ENCODE measurements around the gene PAPOLA. TPM values are rescaled to one million over a fixed set of nuclear protein-coding genes. Genes with fewer than 3 reads are reported as not detected.

Gene PAPOLA
- total RNA-seq, 2 donors from 2014 or later: 167 to 216 TPM

DNA sequence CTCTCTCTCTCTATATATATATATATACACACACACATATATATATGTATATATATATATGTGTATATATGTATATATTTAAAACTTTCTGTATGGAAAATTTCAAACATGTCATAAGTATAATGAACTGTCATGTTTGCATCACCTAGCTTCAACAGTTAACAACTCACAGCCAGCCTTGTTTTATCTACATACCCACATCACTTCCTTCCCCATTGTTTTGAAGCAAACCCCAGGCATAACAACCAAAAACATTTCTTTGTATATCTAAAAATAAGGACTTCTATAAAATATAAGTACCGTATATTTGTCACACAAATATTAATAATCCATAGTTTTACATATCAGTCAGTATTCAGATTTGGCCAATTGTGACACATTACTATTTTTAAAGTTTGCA lies 57.4 kb downstream of the PAPOLA start:
- no peaks in the 10 kb centered on the region for H3K4me1 Mint-ChIP-seq (ENCODE audit: low read depth in 2 of 2)
- DNase-seq (ENCODE audit: low spot score) (no peak), ATAC-seq (no peak)
- H3K36me3 Mint-ChIP-seq: peaks cover 28% of the 10 kb centered on the region
- no peak overlapping the region for H3K27ac Mint-ChIP-seq
- no peaks in the 10 kb centered on the region for H3K9me3 Mint-ChIP-seq
- no peaks in the 10 kb centered on the region for H3K27me3 Mint-ChIP-seq
- H3K4me3 Mint-ChIP-seq: no peak overlapping the region

DNA sequence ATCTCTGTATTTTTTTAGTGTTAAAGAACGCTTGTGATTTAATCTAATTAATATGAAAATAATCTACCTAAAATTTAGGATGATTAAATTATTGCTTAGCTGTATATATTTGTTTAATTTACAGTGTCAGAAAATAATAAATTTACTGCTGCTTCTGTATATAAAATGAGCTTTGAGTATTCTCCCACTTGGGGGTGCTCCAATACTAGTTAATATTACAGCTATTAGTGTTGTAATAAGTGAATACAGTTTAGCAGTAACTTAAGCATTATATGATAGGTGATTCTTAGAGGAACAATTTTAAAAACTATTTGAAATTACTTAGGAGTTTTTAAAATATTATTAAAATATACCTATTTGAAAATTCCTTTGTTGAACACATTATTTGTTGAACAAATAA lies 62.2 kb downstream of the PAPOLA start:
- DNase-seq (ENCODE audit: low spot score) (no peak), ATAC-seq (no peak)
- Mint-ChIP-seq H3K4me3 (no peak overlapping the region), H3K27me3 (no peaks in the 10 kb centered on the region), H3K27ac (no peak overlapping the region), H3K4me1 (ENCODE audit: low read depth in 2 of 2) (peaks cover 0 to 3% of the 10 kb centered on the region in 2 donors), H3K9me3 (no peaks in the 10 kb centered on the region), H3K36me3 (peaks cover 26% of the 10 kb centered on the region)

DNA sequence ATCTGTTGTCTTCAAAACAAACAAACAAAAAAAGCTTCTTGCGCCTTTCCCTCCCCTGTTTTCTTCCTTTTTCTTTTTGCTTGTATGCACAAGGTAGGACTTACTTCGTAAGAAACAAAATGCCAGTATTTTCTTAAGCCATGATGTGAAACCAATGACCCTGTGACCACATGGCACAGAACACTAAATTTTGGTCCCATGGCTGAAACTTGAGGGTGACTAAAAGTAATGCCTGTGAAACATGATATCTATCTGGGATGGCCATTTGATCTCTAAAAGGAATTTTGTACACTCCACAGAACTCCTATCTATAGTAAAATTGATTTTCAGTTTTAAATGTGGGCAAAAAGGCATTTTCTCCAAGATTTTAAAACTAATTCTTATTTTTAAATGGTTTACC lies 63.6 kb downstream of the PAPOLA start:
- no peak overlapping the region for H3K27ac Mint-ChIP-seq

DNA sequence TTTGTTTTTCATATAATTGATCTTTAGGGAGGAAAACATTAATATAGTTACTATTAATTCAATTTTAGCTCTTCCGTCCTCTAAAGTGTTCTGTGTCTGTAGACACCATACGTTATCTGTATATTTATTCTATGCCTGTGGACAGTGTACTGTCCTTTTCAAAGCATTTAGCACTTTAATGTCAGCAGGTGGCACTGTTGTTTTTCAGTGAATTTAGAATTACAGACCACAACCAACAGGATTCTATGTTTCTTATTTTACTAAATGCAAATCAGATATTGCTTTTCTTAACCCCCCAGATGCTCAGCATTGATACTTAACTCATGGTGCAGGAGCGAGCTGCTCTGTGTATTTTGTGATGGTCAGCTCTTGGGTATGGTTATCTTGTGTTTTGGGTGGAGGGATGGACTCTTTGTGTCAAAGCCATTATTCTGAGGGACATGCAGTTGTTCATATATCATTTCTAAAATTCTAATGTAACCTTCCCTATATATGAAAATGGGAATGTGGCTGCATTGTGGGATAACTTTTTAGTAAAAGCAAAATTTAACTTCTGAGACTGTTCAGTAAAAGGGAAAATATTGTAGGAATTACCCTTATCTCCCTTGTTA lies 65.2 kb downstream of the PAPOLA start:
- ATAC-seq: no peak
- Mint-ChIP-seq H3K4me3 (no peak overlapping the region), H3K27ac (peak overlapping the region in 1 of 2 donors; percentile 63), H3K9me3 (no peaks in the 10 kb centered on the region), H3K36me3 (peaks cover 20% of the 10 kb centered on the region), H3K27me3 (no peaks in the 10 kb centered on the region), H3K4me1 (ENCODE audit: low read depth in 2 of 2) (peaks cover 0 to 3% of the 10 kb centered on the region in 2 donors)
- no peak for DNase-seq (ENCODE audit: low spot score)

More for the DNA sequence above, 63.6 kb downstream of the PAPOLA start:
- no peak for DNase-seq (ENCODE audit: low spot score)
- H3K4me3 Mint-ChIP-seq: no peak overlapping the region
- peaks cover 25% of the 10 kb centered on the region for H3K36me3 Mint-ChIP-seq
- peaks cover 0 to 3% of the 10 kb centered on the region in 2 donors for H3K4me1 Mint-ChIP-seq (ENCODE audit: low read depth in 2 of 2)
- H3K9me3 Mint-ChIP-seq: no peaks in the 10 kb centered on the region
- H3K27me3 Mint-ChIP-seq: no peaks in the 10 kb centered on the region
- no peak for ATAC-seq

DNA sequence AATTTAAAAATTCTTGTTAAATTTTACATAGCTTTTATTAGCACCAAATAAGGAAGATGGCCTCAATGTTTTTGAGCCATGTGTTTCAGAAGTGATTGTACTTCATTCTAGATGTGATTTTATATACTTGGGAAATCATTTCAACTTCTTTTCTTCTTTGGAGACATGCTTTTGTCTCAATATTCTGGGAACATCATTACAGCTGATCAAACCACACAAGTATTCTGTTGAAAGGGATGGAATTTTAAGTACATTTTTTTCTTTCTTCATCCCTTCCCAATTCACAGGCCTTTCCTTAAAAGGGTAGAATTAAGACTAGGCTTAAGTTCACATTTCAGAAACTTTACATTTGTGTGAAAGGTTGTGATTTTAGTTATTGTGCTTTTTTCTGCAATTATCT lies 66.4 kb downstream of the PAPOLA start:
- no peaks in the 10 kb centered on the region for H3K27me3 Mint-ChIP-seq
- no peak overlapping the region for H3K4me3 Mint-ChIP-seq
- no peak overlapping the region for H3K27ac Mint-ChIP-seq
- ATAC-seq: no peak
- H3K9me3 Mint-ChIP-seq: no peaks in the 10 kb centered on the region
- H3K36me3 Mint-ChIP-seq: peaks cover 15% of the 10 kb centered on the region
- no peak for DNase-seq (ENCODE audit: low spot score)
- H3K4me1 Mint-ChIP-seq (ENCODE audit: low read depth in 2 of 2): peaks cover 0 to 3% of the 10 kb centered on the region in 2 donors

DNA sequence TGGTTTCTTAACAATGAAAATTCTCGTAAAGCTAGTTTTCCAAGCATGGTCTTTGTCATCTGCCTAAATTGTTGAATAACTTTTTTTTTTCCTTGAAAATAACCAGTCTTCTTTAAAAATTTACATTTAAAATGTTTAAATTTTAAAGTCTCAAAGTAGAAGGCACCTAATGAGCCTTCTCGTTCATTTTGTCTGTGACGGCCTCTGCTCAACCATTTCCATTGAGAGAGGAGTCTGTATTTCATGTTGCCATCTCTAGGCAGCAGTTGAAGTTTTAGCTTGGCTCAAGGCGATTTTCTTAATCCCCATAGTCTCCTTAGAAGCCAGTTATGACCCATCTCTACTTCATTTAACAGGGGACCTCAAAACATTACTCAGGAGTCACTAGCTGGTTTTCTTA lies 69.1 kb downstream of the PAPOLA start:
- Mint-ChIP-seq H3K27ac (no peak overlapping the region), H3K4me3 (no peak overlapping the region), H3K4me1 (ENCODE audit: low read depth in 2 of 2) (peaks cover 5 to 7% of the 10 kb centered on the region in 2 donors), H3K36me3 (peaks cover 8% of the 10 kb centered on the region), H3K27me3 (no peaks in the 10 kb centered on the region), H3K9me3 (no peaks in the 10 kb centered on the region)
- DNase-seq (ENCODE audit: low spot score) (no peak), ATAC-seq (no peak)

DNA sequence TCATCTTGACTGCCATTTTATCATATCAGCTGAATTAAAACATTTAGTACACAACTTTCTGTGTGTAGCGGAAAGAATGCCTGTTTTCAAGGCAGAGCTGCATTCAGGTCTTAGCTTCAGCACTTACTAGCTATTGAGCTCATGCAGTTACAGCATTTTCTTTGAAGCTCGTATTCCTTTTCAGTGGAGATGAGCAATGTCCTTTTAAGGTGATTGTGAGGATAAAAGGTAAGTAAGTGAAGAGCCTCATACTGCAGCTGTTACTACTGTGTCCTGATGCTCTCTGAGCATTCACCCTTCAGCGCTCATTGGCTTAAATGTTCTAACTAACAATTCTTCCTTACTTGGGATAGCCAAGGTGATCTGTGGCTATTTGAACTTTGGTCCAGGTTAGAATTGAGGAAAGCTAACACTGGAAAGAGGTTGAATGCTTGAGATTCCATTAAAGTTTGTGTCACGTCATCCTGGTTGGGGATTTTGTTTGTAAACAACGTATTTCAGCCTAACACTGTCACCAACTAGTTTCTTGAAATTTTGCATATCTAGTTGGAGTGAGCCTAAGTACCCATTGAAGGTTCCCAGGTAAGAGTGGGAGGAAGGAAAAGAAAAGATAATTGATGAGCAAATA lies 71.4 kb downstream of the PAPOLA start:
- Mint-ChIP-seq H3K27me3 (no peaks in the 10 kb centered on the region), H3K36me3 (no peaks in the 10 kb centered on the region), H3K4me3 (no peak overlapping the region), H3K9me3 (no peaks in the 10 kb centered on the region), H3K4me1 (ENCODE audit: low read depth in 2 of 2) (peaks cover 13 to 14% of the 10 kb centered on the region in 2 donors), H3K27ac (no peak overlapping the region)
- ATAC-seq: no peak
- DNase-seq (ENCODE audit: low spot score): no peak

DNA sequence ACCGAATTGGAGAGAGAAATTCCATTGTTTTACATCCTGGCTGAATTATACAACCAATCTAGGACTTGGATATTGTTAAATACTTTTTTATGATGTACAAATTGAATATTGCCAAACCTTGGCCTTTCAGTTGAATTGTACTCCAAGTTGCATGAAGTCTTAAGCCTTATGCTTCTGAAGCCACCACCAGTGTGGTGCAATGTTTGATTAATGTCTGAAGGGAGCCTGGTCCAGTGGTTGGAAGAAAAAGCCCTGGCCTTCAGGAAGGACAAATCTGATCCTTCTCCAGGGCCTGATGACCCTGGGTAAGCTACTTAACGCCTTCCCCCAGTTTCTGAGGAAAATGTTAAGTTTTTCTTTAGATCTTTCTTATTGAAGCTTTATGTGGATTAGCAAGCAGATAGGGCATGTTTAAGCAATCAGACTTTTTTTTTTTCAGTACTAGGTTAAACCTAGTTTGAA lies 72.0 kb downstream of the PAPOLA start:
- H3K4me1 Mint-ChIP-seq (ENCODE audit: low read depth in 2 of 2): peaks cover 13 to 17% of the 10 kb centered on the region in 2 donors
- H3K36me3 Mint-ChIP-seq: no peaks in the 10 kb centered on the region
- no peaks in the 10 kb centered on the region for H3K9me3 Mint-ChIP-seq
- no peak for DNase-seq (ENCODE audit: low spot score)
- H3K27me3 Mint-ChIP-seq: no peaks in the 10 kb centered on the region
- ATAC-seq: no peak
- H3K27ac Mint-ChIP-seq: no peak overlapping the region
- H3K4me3 Mint-ChIP-seq: no peak overlapping the region

DNA sequence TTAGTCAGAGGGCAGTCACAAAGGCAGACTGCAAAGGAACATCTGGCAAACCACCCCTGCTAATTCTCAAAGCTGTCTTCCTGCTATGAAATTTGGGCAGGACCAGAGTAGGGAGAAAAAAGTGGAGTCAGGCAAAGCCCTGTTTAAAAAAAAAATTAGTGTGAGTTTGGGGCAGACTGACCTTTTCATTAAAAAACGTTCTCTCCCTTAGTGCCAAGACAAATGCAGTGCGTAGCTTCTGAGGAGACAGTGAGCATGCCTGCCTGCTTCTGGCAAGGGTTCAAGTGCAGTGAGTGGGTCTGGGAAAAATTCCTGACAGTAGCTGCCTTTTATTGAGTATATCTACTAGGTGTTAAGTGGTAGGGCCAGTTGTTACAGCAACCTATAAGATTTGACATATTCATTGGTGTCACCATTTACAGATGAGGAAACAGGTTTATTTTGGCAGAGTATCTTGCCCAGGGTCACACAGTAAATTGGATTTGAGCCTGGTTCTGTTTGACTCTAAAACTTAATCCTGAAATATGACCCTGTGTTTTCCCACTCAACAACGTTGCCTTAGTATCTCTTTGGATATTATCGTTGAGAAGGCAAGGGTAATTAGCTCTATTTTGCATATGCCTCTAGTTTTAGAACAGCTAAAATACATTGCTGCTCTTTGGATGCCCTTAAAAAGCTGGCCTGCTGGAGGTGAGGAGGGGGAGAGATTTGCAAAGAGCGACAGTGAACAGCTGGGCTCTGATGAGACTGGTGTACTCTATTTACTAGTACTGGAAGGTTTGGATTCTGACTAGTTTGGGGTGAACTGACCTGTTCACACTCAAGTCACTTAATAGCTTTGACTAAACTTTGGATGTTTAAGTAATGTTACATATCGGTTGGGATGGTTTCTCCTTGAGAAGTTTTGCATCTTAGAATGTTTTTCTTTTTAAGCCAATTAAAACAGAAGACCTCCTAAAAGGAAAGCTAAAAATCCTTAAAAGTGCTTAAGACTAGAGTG lies 72.8 kb downstream of the PAPOLA start:
- H3K4me3 Mint-ChIP-seq: no peak overlapping the region
- H3K27me3 Mint-ChIP-seq: no peaks in the 10 kb centered on the region
- no peaks in the 10 kb centered on the region for H3K36me3 Mint-ChIP-seq
- peaks cover 13 to 17% of the 10 kb centered on the region in 2 donors for H3K4me1 Mint-ChIP-seq (ENCODE audit: low read depth in 2 of 2)
- DNase-seq (ENCODE audit: low spot score) (no peak), ATAC-seq (no peak)
- no peaks in the 10 kb centered on the region for H3K9me3 Mint-ChIP-seq
- H3K27ac Mint-ChIP-seq: no peak overlapping the region

DNA sequence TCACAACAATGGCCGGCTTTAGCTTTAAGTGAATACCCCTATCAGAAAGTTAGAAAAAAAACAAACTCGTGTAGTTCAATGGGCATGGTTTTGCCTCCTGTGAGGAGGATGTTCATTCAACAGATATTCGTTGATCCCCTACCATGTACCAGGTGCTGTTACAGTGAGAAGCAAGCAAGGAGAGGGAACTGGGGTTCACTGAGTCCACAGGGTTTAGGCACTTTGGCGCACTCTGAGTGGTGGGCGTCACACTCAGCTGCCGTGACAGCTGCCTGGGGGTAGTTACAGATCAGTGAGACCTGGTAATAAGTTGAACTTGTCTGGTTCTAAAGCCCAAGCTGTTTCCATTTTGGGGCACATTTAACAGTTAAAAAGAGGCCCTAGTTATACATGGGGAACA lies 74.2 kb downstream of the PAPOLA start:
- H3K27ac Mint-ChIP-seq: peak overlapping the region in 1 of 2 donors; percentile 17
- no peak for ATAC-seq

DNA sequence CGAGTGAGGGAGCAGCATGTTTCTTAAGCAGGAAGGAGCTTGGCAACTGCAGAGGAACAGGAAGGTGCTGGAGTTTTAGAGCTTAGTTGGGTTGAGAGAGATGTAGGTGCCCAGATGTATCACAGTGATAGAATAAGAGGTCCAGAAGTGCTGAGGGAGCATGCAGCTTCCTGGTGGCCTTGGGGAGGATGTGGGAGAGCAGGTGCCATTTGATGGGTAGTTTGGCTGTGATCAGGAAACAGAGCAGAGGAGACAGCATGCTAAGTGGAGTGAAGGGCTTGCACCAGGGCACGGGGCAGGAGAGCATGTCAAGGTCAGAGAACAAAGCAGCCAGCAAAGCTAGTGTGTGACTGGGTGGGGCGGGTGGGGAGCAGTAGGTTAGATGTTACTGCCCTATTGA lies 74.8 kb downstream of the PAPOLA start:
- Mint-ChIP-seq H3K36me3 (no peaks in the 10 kb centered on the region), H3K4me1 (ENCODE audit: low read depth in 2 of 2) (peaks cover 17 to 24% of the 10 kb centered on the region in 2 donors), H3K4me3 (no peak overlapping the region), H3K27me3 (no peaks in the 10 kb centered on the region), H3K27ac (no peak overlapping the region), H3K9me3 (no peaks in the 10 kb centered on the region)
- ATAC-seq (peak; percentile 31 to 33), DNase-seq (ENCODE audit: low spot score) (no peak)

More for the DNA sequence above, 74.2 kb downstream of the PAPOLA start:
- H3K36me3 Mint-ChIP-seq: no peaks in the 10 kb centered on the region
- peaks cover 17 to 22% of the 10 kb centered on the region in 2 donors for H3K4me1 Mint-ChIP-seq (ENCODE audit: low read depth in 2 of 2)
- no peak for DNase-seq (ENCODE audit: low spot score)
- no peaks in the 10 kb centered on the region for H3K9me3 Mint-ChIP-seq
- H3K27me3 Mint-ChIP-seq: no peaks in the 10 kb centered on the region
- H3K4me3 Mint-ChIP-seq: no peak overlapping the region

DNA sequence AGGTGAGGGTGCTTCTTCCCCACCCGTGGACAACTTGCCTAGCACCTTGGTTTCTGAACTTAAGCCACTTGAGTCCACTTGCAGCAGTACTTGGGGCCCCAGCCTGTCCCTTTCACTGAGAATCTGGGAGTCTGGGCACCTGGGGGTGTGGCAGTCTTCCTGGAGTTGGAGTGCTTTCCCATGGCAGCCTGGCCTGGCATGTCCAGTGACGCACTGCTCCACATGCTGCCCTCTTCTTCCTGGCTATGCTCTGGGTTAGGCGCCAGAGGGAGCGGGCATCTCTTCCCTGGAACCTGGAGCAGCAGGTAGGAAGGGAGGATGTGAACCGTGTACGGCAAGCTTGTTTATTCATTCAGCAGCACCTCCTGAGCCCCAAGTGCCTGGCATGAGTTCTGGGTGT lies 76.4 kb downstream of the PAPOLA start:
- DNase-seq (ENCODE audit: low spot score) (no peak), ATAC-seq (no peak)
- H3K36me3 Mint-ChIP-seq: no peaks in the 10 kb centered on the region
- no peaks in the 10 kb centered on the region for H3K27me3 Mint-ChIP-seq
- peaks cover 17 to 26% of the 10 kb centered on the region in 2 donors for H3K4me1 Mint-ChIP-seq (ENCODE audit: low read depth in 2 of 2)
- no peak overlapping the region for H3K27ac Mint-ChIP-seq
- no peaks in the 10 kb centered on the region for H3K9me3 Mint-ChIP-seq
- no peak overlapping the region for H3K4me3 Mint-ChIP-seq

DNA sequence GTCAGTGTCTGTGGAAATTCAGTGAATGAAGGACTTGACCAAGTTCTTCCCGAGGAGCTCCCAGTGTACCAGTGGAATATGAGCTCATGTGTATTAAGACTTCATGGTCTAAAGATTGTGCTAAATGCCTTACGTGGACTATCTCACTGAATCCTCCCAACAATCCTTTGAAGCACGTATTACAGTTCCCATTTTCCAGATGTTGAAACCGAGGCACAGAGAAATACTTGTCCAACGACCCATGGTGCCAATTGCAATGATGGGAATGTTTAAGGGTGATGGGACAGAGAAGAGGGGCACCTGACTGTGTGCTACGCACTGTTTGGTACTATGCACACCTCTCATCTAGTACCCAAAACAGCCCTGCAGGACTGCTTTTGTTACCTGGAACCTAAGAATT lies 77.2 kb downstream of the PAPOLA start:
- ATAC-seq (no peak), DNase-seq (ENCODE audit: low spot score) (no peak)
- Mint-ChIP-seq H3K36me3 (no peaks in the 10 kb centered on the region), H3K27ac (no peak overlapping the region), H3K27me3 (peaks cover 0 to 1% of the 10 kb centered on the region in 2 donors), H3K4me1 (ENCODE audit: low read depth in 2 of 2) (peaks cover 17 to 26% of the 10 kb centered on the region in 2 donors), H3K9me3 (no peaks in the 10 kb centered on the region), H3K4me3 (no peak overlapping the region)

DNA sequence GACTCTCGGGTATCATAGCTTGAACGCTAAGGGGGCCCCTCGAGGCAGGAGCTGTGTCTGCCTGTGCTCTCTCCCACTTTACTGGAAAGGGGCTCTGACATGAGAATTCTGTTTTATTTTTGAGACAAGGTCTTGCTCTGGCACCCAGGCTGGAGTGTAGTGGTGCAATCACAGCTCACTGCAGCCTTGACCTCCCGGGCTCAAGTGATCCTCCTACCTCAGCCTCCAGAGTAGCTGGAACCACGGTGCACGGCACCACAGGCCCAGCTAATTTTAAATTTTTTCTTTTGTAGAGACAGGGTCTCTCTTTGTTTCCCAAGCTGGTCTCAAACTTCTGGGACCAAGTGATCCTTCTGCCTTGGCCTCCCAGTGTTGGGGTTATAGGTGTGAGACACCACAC lies 77.7 kb downstream of the PAPOLA start:
- Mint-ChIP-seq H3K4me3 (no peak overlapping the region), H3K36me3 (no peaks in the 10 kb centered on the region), H3K27me3 (peaks cover 0 to 2% of the 10 kb centered on the region in 2 donors), H3K27ac (no peak overlapping the region), H3K9me3 (no peaks in the 10 kb centered on the region), H3K4me1 (ENCODE audit: low read depth in 2 of 2) (peaks cover 17 to 26% of the 10 kb centered on the region in 2 donors)
- no peak for ATAC-seq
- DNase-seq (ENCODE audit: low spot score): no peak
